H7 (cell line): ENCODE data around the gene MRPS15. TPM values are rescaled to one million over a fixed set of nuclear protein-coding genes. Genes with fewer than 3 reads are reported as not detected.

Experiments used
- DNase-seq: peaks from one replicate; pipeline ENCODE4 v3.0.0; 2012
- H3K27me3 ChIP-seq: 2 replicates; pipeline ENCODE4 v1.6.0; 2011; ENCODE audit warnings: mild to moderate bottlenecking, low read length; ENCODE audit not compliant: control insufficient read depth, insufficient read depth
- H3K36me3 ChIP-seq: replicated peaks from 2 replicates; pipeline ENCODE4 v1.5.1; 2011; ENCODE audit warnings: low read length; ENCODE audit not compliant: control insufficient read depth, insufficient read depth
- H3K4me3 ChIP-seq: 2 replicates; pipeline ENCODE4 v1.5.1; 2011; ENCODE audit warnings: low read depth, mild to moderate bottlenecking, control low read depth, low read length, moderate library complexity; ENCODE audit not compliant: insufficient read depth
- total RNA-seq: library from RNA; depleted of rRNA; stranded (reverse); fragments of >200 nt; shearing (Covaris generic); gene quantifications from 2 replicates; pipeline ENCODE4 v1.2.3, GENCODE V29; 2014; rRNA removed

The MRPS15 gene
- total RNA-seq, 1 experiment from 2014 or later = 145 TPM

- Histone ChIP-seq H3K4me3 (no peak overlapping the region), H3K27me3 (no peaks in the 10 kb centered on the region), H3K36me3 (peaks cover 2% of the 10 kb centered on the region)
- no peak for DNase-seq
These were observed 57.7 kb downstream of the MRPS15 start for GRCh38 chr1:36406440-36406839.

Other genes with a start within 250 kb of the MRPS15 start
- gene THRAP3, start 239.9 kb downstream of the MRPS15 start, total RNA-seq = 82.7 and 90.7 TPM in 2 replicates
- 4.7 and 4.8 TPM in 2 replicates for gene SH3D21, start 158.0 kb downstream of the MRPS15 start, total RNA-seq
- gene EVA1B, start 140.7 kb downstream of the MRPS15 start, total RNA-seq = 61.4 and 87.2 TPM in 2 replicates
- gene STK40, start 78.5 kb downstream of the MRPS15 start, total RNA-seq = 25.0 and 25.6 TPM in 2 replicates
- gene LSM10, start 66.5 kb downstream of the MRPS15 start, total RNA-seq = 14.4 and 14.5 TPM in 2 replicates
- gene OSCP1, start 13.9 kb downstream of the MRPS15 start, total RNA-seq = 3.9 and 4.6 TPM in 2 replicates
- gene CSF3R, start 18.5 kb upstream of the MRPS15 start, total RNA-seq = 0.04 and 0.97 TPM in 2 replicates